Heart right ventricle (tissue), 16 donors: ENCODE results near the gene SPNS1. TPM values are rescaled to one million over a fixed set of nuclear protein-coding genes. Genes with fewer than 3 reads are reported as not detected.
A peak's percentile ranks its signal among the peaks of the same experiment; 100 is the strongest.
"Not testable (repeated sequence)": the region's sequence is repeated elsewhere in the genome, so short reads cannot be mapped to it uniquely, and the experiment has no call there.

Experiments used
- ATAC-seq, 8 donors: fragments of 200-7000 bp; cut with Tn5 transposase; one replicate each; pipeline ENCODE4 v1.9.1; 2020; ENCODE audit warnings: mild to moderate bottlenecking in 8 of 8, moderate library complexity in 8 of 8, moderate number of reproducible peaks in 1 of 8
- DNase-seq, 2 donors: peaks; one replicate each; pipeline ENCODE4 v3.0.0-alpha.2; 2020
- H3K27ac ChIP-seq, 10 donors: fragments of 200-600 bp; sonication (generic) in 2 of 10; one replicate each; pipeline versions ENCODE4 v1.5.0 to v1.8.0; 2020 to 2022; ENCODE audit warnings: mild to moderate bottlenecking in 3 of 10
- H3K27me3 ChIP-seq, 7 donors: fragments of 200-600 bp; one replicate each; pipeline ENCODE4 v1.8.0; 2021 to 2022; ENCODE audit warnings: mild to moderate bottlenecking in 2 of 7
- H3K36me3 ChIP-seq, 9 donors: fragments of 200-600 bp; sonication (generic) in 1 of 9; one replicate each; pipeline versions ENCODE4 v1.5.0 to v1.8.0; 2020 to 2022; ENCODE audit warnings: mild to moderate bottlenecking in 2 of 9
- H3K4me1 ChIP-seq, 9 donors: fragments of 200-600 bp; sonication (generic) in 1 of 9; one replicate each; pipeline versions ENCODE4 v1.5.0 to v1.8.0; 2020 to 2022; ENCODE audit warnings: mild to moderate bottlenecking in 4 of 9
- H3K4me3 ChIP-seq, 10 donors: fragments of 200-600 bp; sonication (generic) in 2 of 10; one replicate each; pipeline versions ENCODE4 v1.5.0 to v1.8.0; 2020 to 2022; ENCODE audit warnings: mild to moderate bottlenecking in 7 of 10, moderate library complexity in 2 of 10
- H3K9me3 ChIP-seq, 11 donors: fragments of 200-600 bp in 10 of 11; sonication (generic) in 2 of 11; one replicate each; pipeline versions ENCODE4 v1.5.0 to v1.8.0; 2013 to 2022; ENCODE audit warnings: mild to moderate bottlenecking in 2 of 11, control low read depth in 1 of 11, moderate library complexity in 1 of 11
- CTCF ChIP-seq, 9 donors: fragments of 200-600 bp; sonication (generic) in 2 of 9; IDR thresholded peaks; one replicate each; pipeline versions ENCODE4 v1.5.0 to v1.8.0; 2021 to 2022; ENCODE audit warnings: antibody characterized with exemption in 9 of 9, mild to moderate bottlenecking in 5 of 9, moderate library complexity in 1 of 9
- WGBS, 2 donors: extraction: QIAGEN DNeasy Blood & Tissue Kit; methylation state at CpG; one replicate each; pipeline ENCODE4 v1.1.7; 2013; ENCODE audit warnings: inconsistent platforms in 1 of 2; 5-methylcytosine and 5-hydroxymethylcytosine counted together
- intact Hi-C, 10 donors: fragments of 100-400 bp; cut with DNase I; formaldehyde crosslinking; loops; one replicate each; pipeline versions ENCODE4 v1.11.1 to v1.14.2; 2022
- polyA plus RNA-seq, 2 donors: library from polyadenylated mRNA; stranded (reverse); fragments of 200-250 nt; gene quantifications; one replicate each; pipeline ENCODE4 v1.2.3, GENCODE V29; 2013
- total RNA-seq, 10 donors: library from RNA; stranded (reverse); fragmentation: NEBNext Ultra II Directional in 3 of 10; extraction: Animal tissue kit (Norgen Biotek cat#: 25700) in 3 of 10; gene quantifications; one replicate each; pipeline versions ENCODE4 v1.2.1 to v1.2.4, GENCODE V29; 2021 to 2023
- donor health status: Arrhythmogenic right ventricular cardiomyopathy.
- donor health status: ischemic (EF 13 %, LVEDD 7.1; RV severe dilation, severe dysfunction).
- donor health status: healthy with polysubstance abuse.
- donor health status: DM: no; HTN: yes; CAD: no.
- donor health status: DM: no; HTN: no; CAD: no.
- donor health status: ischemic (EF 25% LVEDD 6.9; RV normal size, moderate dysfunction).
- donor health status: ischemic (EF 25% LVEDD 5.7; RV mildly dilated, moderate dysfunction).
- donor health status: healthy.
- donor health status: DM: yes; HTN: yes; CAD: no.
- donor health status: Ischemic cardiomyopathy.
- donor health status: ischemic (EF 35%, LVEDD 5.7; RV mildly dilated, moderate dysfunction).
- donor health status: nonischemic (EF 11% LVEDD 7.7; RV severe dilation, severe dysfunction).
- donor health status: DM: yes; HTN: yes; CAD: no.
- donor health status: PGD.
- donor health status: ischemic (EF 29% LVEDD 5.4; RV normal size, mild dysfunction).
- donor health status: nonischemic (EF 23%, LVEDD 6.1; RV moderate dilation, normal function).

SPNS1 gene
- total and polyA plus RNA-seq, 12 donors = 12.9 to 44.5 (median 18.2) TPM

GRCh38 chr16:28977703-28978662 is 3.4 kb downstream of the SPNS1 start:
- intact Hi-C loops = loop anchor here in 1 of 10 donors (10.0 kb wide), 1 partner anchor 277 kb away; no protein-coding TSS in a partner anchor
- Histone ChIP-seq H3K27ac (no peak overlapping the region), H3K27me3 (no peaks in the 10 kb centered on the region), H3K36me3 (peaks cover 0 to 67% (median 30%) of the 10 kb centered on the region in 9 donors), H3K9me3 (peaks cover 0 to 5% (median 0%) of the 10 kb centered on the region in 11 donors), H3K4me3 (no peak overlapping the region), H3K4me1 (peaks cover 7 to 26% (median 19%) of the 10 kb centered on the region in 9 donors)
- DNase-seq (no peak), ATAC-seq (no peak)
- WGBS, 2 donors = 85 to 90% methylated on average over 11 of the region's 11 CpGs
- peak in 6 of 9 donors; percentile 13 to 41 (median 26) for TF ChIP-seq CTCF (IDR thresholded peaks at IDR 0.05)

- WGBS, 2 donors = 85 to 90% methylated on average over 7 of the region's 7 CpGs
- H3K27ac ChIP-seq, DNase-seq, H3K4me3 ChIP-seq, H3K27me3 ChIP-seq, intact Hi-C loops, ATAC-seq, H3K9me3 ChIP-seq: not testable (repeated sequence)
- Histone ChIP-seq H3K4me1 (peaks cover 6 to 23% (median 9%) of the 10 kb centered on the region in 9 donors), H3K36me3 (peaks cover 0 to 89% (median 47%) of the 10 kb centered on the region in 9 donors)
These were observed 5.8 kb downstream of the SPNS1 start for GRCh38 chr16:28980330-28980729.

- peaks cover under 1 to 17% (median 3%) of the 10 kb centered on the region in 9 donors for H3K4me1 ChIP-seq
- no peak overlapping the region for H3K27ac ChIP-seq
- peaks cover 0 to 95% (median 47%) of the 10 kb centered on the region in 9 donors for H3K36me3 ChIP-seq
- WGBS, 2 donors = 95 to 98% methylated on average over 7 of the region's 7 CpGs
- H3K9me3 ChIP-seq = peaks cover 0 to 5% (median 0%) of the 10 kb centered on the region in 11 donors
- ATAC-seq (no peak), DNase-seq (no peak)
- TF ChIP-seq CTCF (IDR thresholded peaks at IDR 0.05) = no peak
- intact Hi-C loops = no loop called here
- no peaks in the 10 kb centered on the region for H3K27me3 ChIP-seq
- no peak overlapping the region for H3K4me3 ChIP-seq
These were observed 6.4 kb downstream of the SPNS1 start for GRCh38 chr16:28980929-28981328.

- intact Hi-C loops = no loop called here
- WGBS, 2 donors = 75 to 81% methylated on average over 12 of the region's 12 CpGs
- Histone ChIP-seq H3K27me3 (no peaks in the 10 kb centered on the region), H3K36me3 (peaks cover 0 to 97% (median 47%) of the 10 kb centered on the region in 9 donors), H3K4me3 (no peak overlapping the region), H3K27ac (no peak overlapping the region), H3K4me1 (peaks cover 0 to 13% (median 0%) of the 10 kb centered on the region in 9 donors), H3K9me3 (peaks cover 0 to 7% (median 0%) of the 10 kb centered on the region in 11 donors)
- peak in 6 of 9 donors; percentile 16 to 41 (median 23) for TF ChIP-seq CTCF (IDR thresholded peaks at IDR 0.05)
- no peak for DNase-seq
- ATAC-seq = no peak
These were observed 6.9 kb downstream of the SPNS1 start for GRCh38 chr16:28981517-28981916.
